H1 (cell line): ENCODE measurements around the gene PRKN. TPM values are rescaled to one million over a fixed set of nuclear protein-coding genes. Genes with fewer than 3 reads are reported as not detected.

ENCODE experiments used
- NRF1 ChIP-seq: IDR thresholded peaks from 2 replicates; pipeline ENCODE4 v1.6.1; 2011; ENCODE audit warnings: mild to moderate bottlenecking, low read depth, low read length, improper control_type of control experiment
- RBBP5 ChIP-seq: IDR thresholded peaks from 2 replicates; pipeline ENCODE4 v1.7.1; 2012; ENCODE audit warnings: low read depth, mild to moderate bottlenecking, inconsistent platforms, low read length, moderate library complexity, borderline replicate concordance
- polyA plus RNA-seq, 7 experiments: library from polyadenylated mRNA; depleted of rRNA in 3 of 7; stranded (reverse) in 5 of 7; unstranded in 2 of 7; fragments of >200 nt in 5 of 7; fragments of 200-250 nt in 2 of 7; gene quantifications; 1 replicate in 5 of 7; 2 replicates in 1 of 7; 4 replicates in 1 of 7; pipeline versions ENCODE4 v1.2.1 to v1.2.3, GENCODE V29; 2011 to 2013; ENCODE audit warnings: missing spikeins in 2 of 7, mixed read lengths in 2 of 7
- total RNA-seq: library from RNA; stranded (reverse); fragmentation: NEBNext Ultra II Directional; extraction: Animal tissue kit (Norgen Biotek cat#: 25700); gene quantifications from 2 replicates; pipeline ENCODE4 v1.2.1, GENCODE V29; 2021

The PRKN gene
- total and polyA plus RNA-seq, 2 of the 8 experiments (the other 6 are each of a cell fraction or from before 2014, with no cell fraction given) = 0.13 to 0.29 TPM

- TF ChIP-seq RBBP5 (no peak), NRF1 (no peak)
Measured at GRCh38 chr6:162772466-162772865, 44.9 kb upstream of the PRKN start (continued).
